Heart left ventricle (tissue), 13 donors: ENCODE measurements around the gene UBAP2.

ENCODE experiments used
- POLR2A ChIP-seq, 2 donors: fragments of 450-650 bp; IDR thresholded peaks; one replicate each; pipeline ENCODE4 v1.6.1; 2017; ENCODE audit warnings: antibody characterized with exemption in 2 of 2, mild to moderate bottlenecking in 2 of 2, moderate library complexity in 2 of 2
- TF ChIP-seq, protein P1 (sequence below), 12 donors: fragments of 200-600 bp; sonication (generic) in 4 of 12; IDR thresholded peaks; one replicate each; pipeline versions ENCODE4 v1.5.0 to v1.8.0; 2018 to 2022; ENCODE audit warnings: antibody characterized with exemption in 12 of 12, mild to moderate bottlenecking in 5 of 12
- donor health status: ischemic (EF 13 %, LVEDD 7.1; RV severe dilation, severe dysfunction).
- donor health status: DM: no; HTN: yes; CAD: no.
- donor health status: DM: no; HTN: no; CAD: no.
- donor health status: ischemic (EF 25% LVEDD 6.9; RV normal size, moderate dysfunction).
- donor health status: ischemic (EF 25% LVEDD 5.7; RV mildly dilated, moderate dysfunction).
- donor health status: ischemic (EF 35%, LVEDD 5.7; RV mildly dilated, moderate dysfunction).
- donor health status: nonischemic (EF 11% LVEDD 7.7; RV severe dilation, severe dysfunction).
- donor health status: DM: yes; HTN: yes; CAD: no.
- donor health status: PGD.
- donor health status: ischemic (EF 29% LVEDD 5.4; RV normal size, mild dysfunction).
- donor health status: nonischemic (EF 23%, LVEDD 6.1; RV moderate dilation, normal function).

- no peak for TF ChIP-seq POLR2A (IDR thresholded peaks at IDR 0.05)
- TF ChIP-seq, protein P1, sequence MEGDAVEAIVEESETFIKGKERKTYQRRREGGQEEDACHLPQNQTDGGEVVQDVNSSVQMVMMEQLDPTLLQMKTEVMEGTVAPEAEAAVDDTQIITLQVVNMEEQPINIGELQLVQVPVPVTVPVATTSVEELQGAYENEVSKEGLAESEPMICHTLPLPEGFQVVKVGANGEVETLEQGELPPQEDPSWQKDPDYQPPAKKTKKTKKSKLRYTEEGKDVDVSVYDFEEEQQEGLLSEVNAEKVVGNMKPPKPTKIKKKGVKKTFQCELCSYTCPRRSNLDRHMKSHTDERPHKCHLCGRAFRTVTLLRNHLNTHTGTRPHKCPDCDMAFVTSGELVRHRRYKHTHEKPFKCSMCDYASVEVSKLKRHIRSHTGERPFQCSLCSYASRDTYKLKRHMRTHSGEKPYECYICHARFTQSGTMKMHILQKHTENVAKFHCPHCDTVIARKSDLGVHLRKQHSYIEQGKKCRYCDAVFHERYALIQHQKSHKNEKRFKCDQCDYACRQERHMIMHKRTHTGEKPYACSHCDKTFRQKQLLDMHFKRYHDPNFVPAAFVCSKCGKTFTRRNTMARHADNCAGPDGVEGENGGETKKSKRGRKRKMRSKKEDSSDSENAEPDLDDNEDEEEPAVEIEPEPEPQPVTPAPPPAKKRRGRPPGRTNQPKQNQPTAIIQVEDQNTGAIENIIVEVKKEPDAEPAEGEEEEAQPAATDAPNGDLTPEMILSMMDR (IDR thresholded peaks at IDR 0.05), result no peak
These were observed 56.1 kb downstream of the UBAP2 start for GRCh38 chr9:33992632-33993031.
